ENCODE measurements around the gene LAMP1.
A peak's percentile ranks its signal among the peaks of the same experiment; 100 is the strongest.
"Not testable (repeated sequence)": the region's sequence is repeated elsewhere in the genome, so short reads cannot be mapped to it uniquely, and the experiment has no call there.

LAMP1 gene

GRCh38 chr13:113296823-113297369, at the start of gene LAMP1:
Gene LAMP1, plus strand, starts transcription at chr13:113297239. Its CDS starts 196 bp downstream, at chr13:113297435.
- peak; percentile 99 for DNase-seq (ENCODE audit: low spot score)

- DNase-seq (ENCODE audit: low spot score), result no peak
Measured at GRCh38 chr13:113252516-113253095, 44.4 kb upstream of the LAMP1 start.

- not testable (repeated sequence) for DNase-seq (ENCODE audit: low spot score)
Measured at GRCh38 chr13:113257908-113258307, 39.1 kb upstream of the LAMP1 start.

GRCh38 chr13:113258321-113259054, 38.6 kb upstream of the LAMP1 start:
- no peak for DNase-seq (ENCODE audit: low spot score)

GRCh38 chr13:113260996-113261395, 36.0 kb upstream of the LAMP1 start:
- DNase-seq (ENCODE audit: low spot score), result no peak

- not testable (repeated sequence) for DNase-seq (ENCODE audit: low spot score)
Measured at GRCh38 chr13:113263016-113263415, 34.0 kb upstream of the LAMP1 start.

- no peak for DNase-seq (ENCODE audit: low spot score)
Measured at GRCh38 chr13:113267642-113268405, 29.2 kb upstream of the LAMP1 start.

- no peak for DNase-seq (ENCODE audit: low spot score)
Measured at GRCh38 chr13:113272031-113272430, 25.0 kb upstream of the LAMP1 start.

- DNase-seq (ENCODE audit: low spot score), result no peak
Measured at GRCh38 chr13:113272701-113273181, 24.3 kb upstream of the LAMP1 start.

GRCh38 chr13:113273321-113273720, 23.7 kb upstream of the LAMP1 start:
- DNase-seq (ENCODE audit: low spot score), result no peak

- DNase-seq (ENCODE audit: low spot score), result no peak
Measured at GRCh38 chr13:113273851-113274590, 23.0 kb upstream of the LAMP1 start.

GRCh38 chr13:113274721-113275120, 22.3 kb upstream of the LAMP1 start:
- no peak for DNase-seq (ENCODE audit: low spot score)

- DNase-seq (ENCODE audit: low spot score), result peak; percentile 82
Measured at GRCh38 chr13:113275387-113275786, 21.7 kb upstream of the LAMP1 start.

- no peak for DNase-seq (ENCODE audit: low spot score)
Measured at GRCh38 chr13:113280126-113280525, 16.9 kb upstream of the LAMP1 start.

GRCh38 chr13:113283904-113284303, 13.1 kb upstream of the LAMP1 start:
- no peak for DNase-seq (ENCODE audit: low spot score)

GRCh38 chr13:113288880-113289279, 8.2 kb upstream of the LAMP1 start:
- peak; percentile 41 for DNase-seq (ENCODE audit: low spot score)

- DNase-seq (ENCODE audit: low spot score), result no peak
Measured at GRCh38 chr13:113291129-113291528, 5.9 kb upstream of the LAMP1 start.

- DNase-seq (ENCODE audit: low spot score), result no peak
Measured at GRCh38 chr13:113292021-113292862, 4.8 kb upstream of the LAMP1 start.

- no peak for DNase-seq (ENCODE audit: low spot score)
Measured at GRCh38 chr13:113293686-113294085, 3.4 kb upstream of the LAMP1 start.

GRCh38 chr13:113295776-113296175, 1.3 kb upstream of the LAMP1 start:
- DNase-seq (ENCODE audit: low spot score), result no peak

Data from NAMALWA (cell line).